ENCODE results near the gene SULT1C3.

DNA sequence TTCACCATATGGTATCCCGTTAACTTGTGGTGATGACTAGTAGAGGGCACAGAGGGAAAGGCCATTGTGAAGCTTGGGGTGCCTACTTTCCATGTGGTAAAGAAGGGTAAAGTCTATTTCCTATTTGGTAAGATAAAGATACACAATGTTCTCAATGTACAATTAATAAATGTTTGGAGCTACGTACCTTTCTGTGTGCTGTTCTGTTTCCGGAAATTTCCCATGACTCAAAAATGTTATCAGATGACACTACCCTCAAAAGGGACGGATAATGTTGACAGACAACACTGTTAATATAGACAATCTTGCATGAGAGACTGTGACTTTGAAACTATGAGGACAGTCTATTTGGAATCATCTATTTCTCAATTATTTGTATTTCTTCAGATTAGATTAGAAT is 4.2 kb upstream of the SULT1C3 start:
- no peak for TF ChIP-seq SIN3A (IDR thresholded peaks at IDR 0.05; ENCODE audit: borderline replicate concordance, insufficient read depth, low read length)
- no peak for TF ChIP-seq POLR2AphosphoS5 (IDR thresholded peaks at IDR 0.05; ENCODE audit: low read depth, low read length)
- TF ChIP-seq TAF1 (IDR thresholded peaks at IDR 0.05; ENCODE audit: borderline replicate concordance, insufficient read depth, low read length): no peak
- TF ChIP-seq, protein P1, sequence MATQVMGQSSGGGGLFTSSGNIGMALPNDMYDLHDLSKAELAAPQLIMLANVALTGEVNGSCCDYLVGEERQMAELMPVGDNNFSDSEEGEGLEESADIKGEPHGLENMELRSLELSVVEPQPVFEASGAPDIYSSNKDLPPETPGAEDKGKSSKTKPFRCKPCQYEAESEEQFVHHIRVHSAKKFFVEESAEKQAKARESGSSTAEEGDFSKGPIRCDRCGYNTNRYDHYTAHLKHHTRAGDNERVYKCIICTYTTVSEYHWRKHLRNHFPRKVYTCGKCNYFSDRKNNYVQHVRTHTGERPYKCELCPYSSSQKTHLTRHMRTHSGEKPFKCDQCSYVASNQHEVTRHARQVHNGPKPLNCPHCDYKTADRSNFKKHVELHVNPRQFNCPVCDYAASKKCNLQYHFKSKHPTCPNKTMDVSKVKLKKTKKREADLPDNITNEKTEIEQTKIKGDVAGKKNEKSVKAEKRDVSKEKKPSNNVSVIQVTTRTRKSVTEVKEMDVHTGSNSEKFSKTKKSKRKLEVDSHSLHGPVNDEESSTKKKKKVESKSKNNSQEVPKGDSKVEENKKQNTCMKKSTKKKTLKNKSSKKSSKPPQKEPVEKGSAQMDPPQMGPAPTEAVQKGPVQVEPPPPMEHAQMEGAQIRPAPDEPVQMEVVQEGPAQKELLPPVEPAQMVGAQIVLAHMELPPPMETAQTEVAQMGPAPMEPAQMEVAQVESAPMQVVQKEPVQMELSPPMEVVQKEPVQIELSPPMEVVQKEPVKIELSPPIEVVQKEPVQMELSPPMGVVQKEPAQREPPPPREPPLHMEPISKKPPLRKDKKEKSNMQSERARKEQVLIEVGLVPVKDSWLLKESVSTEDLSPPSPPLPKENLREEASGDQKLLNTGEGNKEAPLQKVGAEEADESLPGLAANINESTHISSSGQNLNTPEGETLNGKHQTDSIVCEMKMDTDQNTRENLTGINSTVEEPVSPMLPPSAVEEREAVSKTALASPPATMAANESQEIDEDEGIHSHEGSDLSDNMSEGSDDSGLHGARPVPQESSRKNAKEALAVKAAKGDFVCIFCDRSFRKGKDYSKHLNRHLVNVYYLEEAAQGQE (IDR thresholded peaks at IDR 0.05; ENCODE audit: insufficient read depth in 1 of 2, low read depth in 2 of 2, low read length in 2 of 2): no peak
- TF ChIP-seq FOXP2 (optimal IDR thresholded peaks at IDR 0.05; ENCODE audit: borderline replicate concordance, extremely low read depth, extremely low read length, insufficient read depth): no peak
